ENCODE measurements around the gene TTC22. TPM values are rescaled to one million over a fixed set of nuclear protein-coding genes. Genes with fewer than 3 reads are reported as not detected.

TTC22 gene
- total and polyA plus RNA-seq, 2 of the 4 experiments (the other 2 are of a cell fraction) = not detected

GRCh38 chr1:54836594-54836993 is 35.5 kb upstream of the TTC22 start:
- no peak overlapping the region for H3K56ac ChIP-seq (ENCODE audit: extremely low read depth, insufficient read depth, low read length)
- no peak overlapping the region for H3K4me3 ChIP-seq (ENCODE audit: insufficient read depth, low read depth, low read length)
- ChIA-PET POLR2A (ENCODE audit: unreplicated experiment) (no interaction called here), CTCF (no interaction called here)
- H3K36me3 ChIP-seq (ENCODE audit: control insufficient read depth, insufficient read depth, low read length) = no peaks in the 10 kb centered on the region
- in situ Hi-C loops (cut with MboI; ENCODE audit: low sequenced_read_pairs) (no loop called here), dilution Hi-C loops (cut with HindIII; ENCODE audit: low sequenced_read_pairs, unreplicated experiment) (no loop called here), intact Hi-C loops (cut with micrococcal nuclease) (no loop called here)
- no peak overlapping the region for H2BK20ac ChIP-seq (ENCODE audit: low read depth, low read length)
- no peaks in the 10 kb centered on the region for H3K4me1 ChIP-seq (ENCODE audit: control insufficient read depth, insufficient read depth, low read length)
- no peak overlapping the region for H4K8ac ChIP-seq (ENCODE audit: low read depth in 2 of 2, low read length in 2 of 2)
- no peak overlapping the region for H3K14ac ChIP-seq (replicated peaks; ENCODE audit: low read depth, low read length)
- H3K9ac ChIP-seq (ENCODE audit: low read depth, low read length) = no peak overlapping the region
- no peaks in the 10 kb centered on the region for H3K79me1 ChIP-seq (ENCODE audit: low read depth in 1 of 2, low read length in 2 of 2)
- H2BK15ac ChIP-seq (ENCODE audit: low read depth, low read length) = no peak overlapping the region
- H3K18ac ChIP-seq (ENCODE audit: low read depth, low read length) = no peak overlapping the region
- DNase-seq (no peak), ATAC-seq (ENCODE audit: low read depth) (no peak)
- no peaks in the 10 kb centered on the region for H4K20me1 ChIP-seq (ENCODE audit: insufficient read depth, low read length)
- H2AK5ac ChIP-seq (ENCODE audit: low read depth, low read length) = no peak overlapping the region
- H2AK9ac ChIP-seq (replicated peaks; ENCODE audit: low read depth, low read length, poor library complexity) = no peak overlapping the region
- WGBS, 2 experiments (ENCODE audit: extremely low coverage in 2 of 2, insufficient read length in 1 of 2) = 68% methylated on average over 8 of the region's 8 CpGs; no CpG with 5 or more reads in 1 of the 2 experiments
- H4K5ac ChIP-seq (ENCODE audit: low read depth, low read length) = no peak overlapping the region
- no peak overlapping the region for H3K4me2 ChIP-seq (ENCODE audit: low read depth, low read length)
- H4K91ac ChIP-seq (ENCODE audit: insufficient read depth, low read depth, low read length) = no peak overlapping the region
- no peak overlapping the region for H2AFZ ChIP-seq (replicated peaks; ENCODE audit: low read length, poor library complexity)
- peaks cover 38% of the 10 kb centered on the region for H3K27me3 ChIP-seq (ENCODE audit: control insufficient read depth, insufficient read depth, low read length)
- H2BK5ac ChIP-seq (ENCODE audit: low read depth, low read length, poor library complexity, severe bottlenecking) = no peak overlapping the region
- H3K4ac ChIP-seq (ENCODE audit: low read depth, low read length) = no peak overlapping the region
- no TSS peak for BruUV-seq (replicated peaks)
- H3K23ac ChIP-seq (ENCODE audit: low read depth, low read length) = no peak overlapping the region
- H3K27ac ChIP-seq (ENCODE audit: insufficient read depth, low read length) = no peak overlapping the region
- H3K9me3 ChIP-seq (ENCODE audit: control insufficient read depth, insufficient read depth, low read length) = 0 out of 2 replicates have a peak, but pooled peaks cover 2% of the 10 kb centered on the region
- no peak overlapping the region for H2BK120ac ChIP-seq (ENCODE audit: low read depth, low read length)
- no peaks in the 10 kb centered on the region for H3K9me1 ChIP-seq (ENCODE audit: insufficient read depth, low read length)
- TF ChIP-seq FOS (IDR thresholded peaks at IDR 0.05; ENCODE audit: low read depth, low read length) = no peak
- TF ChIP-seq MAFK (IDR thresholded peaks at IDR 0.05; ENCODE audit: low read depth, low read length) = no peak
- no peak for TF ChIP-seq NFE2L2 (IDR thresholded peaks at IDR 0.05; ENCODE audit: low read depth, low read length)
- TF ChIP-seq MAZ (IDR thresholded peaks at IDR 0.05; ENCODE audit: borderline replicate concordance, low read depth, low read length) = no peak
- TF ChIP-seq RFX5 (IDR thresholded peaks at IDR 0.05; ENCODE audit: low read depth, low read length) = no peak
- TF ChIP-seq POLR2A (IDR thresholded peaks at IDR 0.05; ENCODE audit: low read depth, low read length) = no peak
- TF ChIP-seq CTCF (conservative IDR thresholded peaks at IDR 0.05; ENCODE audit: low read depth, low read length) = no peak
- TF ChIP-seq RCOR1 (IDR thresholded peaks at IDR 0.05; ENCODE audit: insufficient replicate concordance, low read length) = no peak
- no peak for TF ChIP-seq BHLHE40 (IDR thresholded peaks at IDR 0.05; ENCODE audit: low read depth, low read length)

All from IMR-90 (cell line).